GF-D8 (cell line): ENCODE results near the gene TARS2.

ENCODE experiments used
- DNase-seq: peaks from one replicate; lab custom pipeline; 2025; lab: John Stamatoyannopoulos, UW

TARS2 gene, protein sequence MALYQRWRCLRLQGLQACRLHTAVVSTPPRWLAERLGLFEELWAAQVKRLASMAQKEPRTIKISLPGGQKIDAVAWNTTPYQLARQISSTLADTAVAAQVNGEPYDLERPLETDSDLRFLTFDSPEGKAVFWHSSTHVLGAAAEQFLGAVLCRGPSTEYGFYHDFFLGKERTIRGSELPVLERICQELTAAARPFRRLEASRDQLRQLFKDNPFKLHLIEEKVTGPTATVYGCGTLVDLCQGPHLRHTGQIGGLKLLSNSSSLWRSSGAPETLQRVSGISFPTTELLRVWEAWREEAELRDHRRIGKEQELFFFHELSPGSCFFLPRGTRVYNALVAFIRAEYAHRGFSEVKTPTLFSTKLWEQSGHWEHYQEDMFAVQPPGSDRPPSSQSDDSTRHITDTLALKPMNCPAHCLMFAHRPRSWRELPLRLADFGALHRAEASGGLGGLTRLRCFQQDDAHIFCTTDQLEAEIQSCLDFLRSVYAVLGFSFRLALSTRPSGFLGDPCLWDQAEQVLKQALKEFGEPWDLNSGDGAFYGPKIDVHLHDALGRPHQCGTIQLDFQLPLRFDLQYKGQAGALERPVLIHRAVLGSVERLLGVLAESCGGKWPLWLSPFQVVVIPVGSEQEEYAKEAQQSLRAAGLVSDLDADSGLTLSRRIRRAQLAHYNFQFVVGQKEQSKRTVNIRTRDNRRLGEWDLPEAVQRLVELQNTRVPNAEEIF

GRCh38 chr1:150486966-150487762 lies at the start of gene TARS2:
Gene TARS2 (plus strand): TSS chr1:150487419. CDS start chr1:150487451, 32 bp downstream.
- peak; percentile 96 for DNase-seq

DNA sequence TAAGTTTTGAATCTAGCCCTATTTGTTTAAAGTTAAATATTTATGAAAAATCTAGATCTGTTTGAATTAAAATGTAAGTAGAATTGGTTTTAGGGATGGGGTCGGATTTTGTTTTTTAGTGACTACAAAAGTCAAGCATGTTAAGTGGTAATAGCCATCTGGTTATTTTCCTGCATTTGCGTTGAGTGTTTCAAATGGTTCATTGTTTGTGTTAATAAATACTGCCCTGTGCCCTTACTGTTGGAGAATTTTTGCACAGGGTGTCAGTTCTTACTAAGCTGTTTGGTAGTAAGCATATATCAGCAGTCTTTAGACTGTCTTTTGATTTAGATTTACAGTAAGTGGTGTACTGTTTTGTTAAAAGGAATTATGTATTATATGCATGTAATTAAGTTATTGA lies 46.1 kb upstream of the TARS2 start:
- no peak for DNase-seq

- DNase-seq: no peak
Measured at GRCh38 chr1:150444232-150444631, 43.0 kb upstream of the TARS2 start.

GRCh38 chr1:150456146-150456647 lies 31.0 kb upstream of the TARS2 start:
- DNase-seq: no peak

GRCh38 chr1:150464422-150464826 lies 22.8 kb upstream of the TARS2 start:
- no peak for DNase-seq

GRCh38 chr1:150466964-150467363 lies 20.3 kb upstream of the TARS2 start:
- no peak for DNase-seq

DNA sequence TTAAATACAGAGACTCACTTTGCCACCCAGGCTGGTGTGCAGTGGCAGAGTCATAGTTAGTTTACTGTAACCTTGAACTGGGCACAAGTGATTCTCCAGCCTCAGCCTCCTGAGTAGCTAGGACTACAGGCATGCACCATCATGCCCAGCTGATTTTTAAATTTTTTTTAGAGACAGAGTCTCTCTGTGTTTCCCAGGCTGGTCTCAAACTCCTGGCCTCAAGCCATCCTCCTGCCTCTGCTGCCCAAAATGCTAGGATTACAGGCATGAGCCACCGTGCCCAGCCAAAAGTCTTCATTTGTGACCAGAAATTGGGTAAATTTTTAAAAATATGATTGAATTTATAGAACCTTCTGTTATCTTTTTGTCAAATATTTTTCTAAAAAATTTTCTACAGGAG lies 17.9 kb upstream of the TARS2 start:
- no peak for DNase-seq

DNA sequence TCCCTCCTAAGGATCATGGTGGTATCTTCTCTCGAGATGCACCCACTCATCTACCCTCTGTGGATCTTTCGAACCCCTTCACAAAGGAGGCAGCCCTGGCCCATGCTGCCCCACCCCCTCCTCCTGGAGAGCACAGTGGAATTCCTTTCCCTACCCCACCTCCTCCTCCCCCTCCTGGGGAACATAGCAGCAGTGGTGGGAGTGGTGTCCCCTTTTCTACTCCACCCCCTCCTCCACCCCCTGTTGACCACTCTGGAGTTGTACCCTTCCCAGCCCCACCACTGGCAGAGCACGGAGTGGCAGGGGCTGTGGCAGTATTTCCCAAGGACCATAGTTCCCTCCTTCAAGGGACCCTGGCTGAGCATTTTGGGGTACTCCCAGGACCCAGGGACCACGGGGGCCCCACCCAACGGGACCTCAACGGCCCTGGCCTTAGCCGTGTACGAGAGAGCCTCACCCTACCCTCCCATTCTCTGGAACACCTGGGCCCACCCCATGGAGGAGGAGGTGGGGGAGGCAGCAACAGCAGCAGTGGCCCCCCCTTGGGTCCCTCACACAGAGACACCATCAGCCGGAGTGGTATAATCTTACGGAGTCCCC lies 14.5 kb upstream of the TARS2 start:
- DNase-seq: no peak

- no peak for DNase-seq
Measured at GRCh38 chr1:150473659-150474058, 13.6 kb upstream of the TARS2 start.

DNA sequence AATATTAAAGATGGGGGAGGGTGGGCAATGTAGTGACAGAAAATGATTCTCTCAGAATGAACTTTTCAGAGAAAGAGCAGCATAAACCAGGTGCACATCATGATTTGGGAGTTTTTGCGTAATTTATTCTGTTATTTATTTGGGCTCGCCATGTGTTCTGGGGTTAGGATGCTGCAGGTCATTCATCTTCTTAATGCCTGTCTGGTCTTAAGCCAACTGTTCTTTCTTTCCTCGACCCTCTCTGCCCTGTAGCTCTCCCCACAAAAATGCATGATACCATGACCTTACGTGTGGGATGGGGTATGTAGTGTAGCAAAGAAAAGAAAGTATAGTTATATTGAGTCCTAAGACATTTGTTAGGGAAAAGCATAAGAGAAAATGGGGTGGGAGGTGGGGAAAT lies 12.3 kb upstream of the TARS2 start:
- no peak for DNase-seq

DNA sequence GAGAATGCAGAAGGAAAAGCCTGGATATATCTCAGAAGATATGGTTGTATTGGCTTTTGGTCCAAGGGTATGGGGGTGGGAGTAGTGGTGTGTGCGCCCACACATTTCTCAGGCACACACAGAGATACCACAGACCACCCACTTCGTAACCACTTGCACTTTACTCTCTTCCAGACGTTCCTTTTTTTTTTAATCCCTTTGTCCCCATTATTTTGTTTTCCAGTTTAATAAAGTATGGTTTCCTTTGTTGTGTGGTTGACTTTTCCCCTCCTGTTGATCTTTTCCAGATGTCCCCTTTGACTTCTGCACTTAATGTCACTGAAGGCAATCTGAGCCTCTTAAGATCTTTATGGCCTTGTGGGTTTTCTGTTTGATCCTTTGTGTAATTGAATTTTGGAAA lies 10.5 kb upstream of the TARS2 start:
- no peak for DNase-seq

GRCh38 chr1:150477320-150477719 lies 9.9 kb upstream of the TARS2 start:
- no peak for DNase-seq

DNA sequence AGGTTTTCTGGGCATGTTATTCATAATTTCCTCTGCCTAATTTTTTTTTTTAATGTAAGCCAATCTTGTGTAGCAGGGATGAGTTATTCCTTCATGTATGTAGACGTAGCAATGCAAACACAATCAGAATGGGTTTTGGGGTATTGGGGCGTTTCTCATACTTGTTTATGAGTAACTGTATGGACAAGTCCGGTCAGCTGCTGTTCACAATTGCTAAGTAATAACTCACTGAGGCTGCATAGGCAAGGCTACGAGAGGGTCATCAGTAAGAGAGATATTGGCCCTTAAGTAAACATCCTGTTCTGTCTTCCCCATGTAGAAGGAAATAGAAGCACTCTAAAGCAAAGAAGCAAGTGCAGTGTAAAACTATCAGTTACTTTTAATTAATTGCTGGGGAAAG lies 9.5 kb upstream of the TARS2 start:
- no peak for DNase-seq

DNA sequence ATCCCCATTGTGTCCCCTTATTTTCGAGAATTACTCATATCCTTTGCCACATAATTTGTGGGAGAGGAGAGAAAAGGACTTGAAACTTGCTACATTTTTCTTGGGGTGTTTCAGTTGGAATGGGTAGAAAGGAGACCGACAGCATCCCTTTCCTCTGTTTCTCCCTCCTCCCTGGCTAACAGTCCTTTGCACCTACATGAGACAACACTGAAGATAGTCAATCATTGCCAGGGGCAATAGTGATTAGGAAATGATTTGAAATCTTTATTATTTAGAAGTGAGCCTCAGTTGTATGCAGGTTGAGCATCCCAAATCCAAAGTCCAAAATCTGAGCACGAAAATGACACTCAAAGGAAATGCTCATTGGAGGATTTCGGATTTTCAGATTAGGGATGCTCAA lies 7.8 kb upstream of the TARS2 start:
- no peak for DNase-seq

DNA sequence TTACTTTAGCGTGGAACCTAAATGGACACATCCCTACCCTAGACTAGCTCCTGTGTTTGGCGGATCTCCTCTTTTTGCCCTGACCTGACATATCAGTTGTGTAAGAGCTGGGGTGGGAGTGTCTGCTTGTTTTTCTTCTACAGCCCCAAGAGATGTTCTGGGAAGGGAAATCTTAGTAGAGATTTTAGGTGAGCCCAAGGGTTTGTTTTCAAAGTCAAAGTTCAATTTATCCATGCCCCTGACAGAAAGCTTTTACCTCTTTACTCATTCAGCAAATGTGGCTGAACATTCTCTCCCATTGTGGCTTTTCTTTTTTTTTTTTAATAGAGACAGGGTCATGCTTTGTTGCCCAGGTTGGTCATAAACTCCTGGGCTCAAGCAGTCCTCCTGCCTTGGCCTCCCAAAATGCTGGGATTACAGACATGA lies 7.3 kb upstream of the TARS2 start:
- DNase-seq: no peak

- DNase-seq: no peak
Measured at GRCh38 chr1:150484431-150484830, 2.8 kb upstream of the TARS2 start.

DNA sequence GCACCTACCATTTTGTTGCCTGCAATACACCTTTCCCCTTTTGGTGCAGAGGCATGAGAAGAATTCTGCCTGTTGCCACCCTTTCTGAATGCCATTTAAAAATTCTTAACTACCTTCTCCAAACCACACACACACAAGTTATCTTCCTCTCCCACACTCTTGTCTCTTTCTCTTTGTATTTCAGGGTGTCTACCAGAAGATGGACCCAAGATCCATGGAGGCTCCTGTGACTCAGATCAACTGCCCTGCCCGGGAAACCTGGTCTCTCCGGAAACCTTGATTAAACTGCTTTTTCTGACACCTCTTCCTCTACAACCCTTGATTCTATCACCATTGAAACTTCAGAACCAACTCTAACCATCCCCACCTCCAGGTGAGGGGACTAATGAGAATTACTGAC lies 2.4 kb upstream of the TARS2 start:
- no peak for DNase-seq

- no peak for DNase-seq
Measured at GRCh38 chr1:150487763-150488115, 520 bp downstream of the TARS2 start.

GRCh38 chr1:150493175-150493574 lies 6.0 kb downstream of the TARS2 start:
- DNase-seq: no peak

- DNase-seq: no peak
Measured at GRCh38 chr1:150498342-150498741, 11.1 kb downstream of the TARS2 start.

- DNase-seq: no peak
Measured at GRCh38 chr1:150505431-150505830, 18.2 kb downstream of the TARS2 start.
